DND-41 (cell line): ENCODE data around the gene NRG3.

Source experiments
- ATAC-seq: fragments of 200-7000 bp; cut with Tn5 transposase; 3 replicates; pipeline ENCODE4 v1.9.1; 2021; ENCODE audit warnings: low read depth; ENCODE audit not compliant: insufficient read depth
- DNase-seq: peaks from one replicate; pipeline ENCODE4 v3.0.0-alpha.2; 2020
- H2AFZ ChIP-seq: 2 replicates; pipeline ENCODE4 v1.6.0; 2012; ENCODE audit warnings: low read depth, low read length
- H3K27ac ChIP-seq: 2 replicates; pipeline ENCODE4 v1.5.1; 2012; ENCODE audit warnings: low read length, inconsistent platforms
- H3K27me3 ChIP-seq: fragments of 200-600 bp; sonication (generic); 2 replicates; pipeline ENCODE4 v1.6.0; 2012; ENCODE audit warnings: low read length, mild to moderate bottlenecking, inconsistent platforms; ENCODE audit not compliant: insufficient read depth, poor library complexity
- H3K36me3 ChIP-seq: 2 replicates; pipeline ENCODE4 v1.5.1; 2012; ENCODE audit warnings: low read length, inconsistent platforms; ENCODE audit not compliant: insufficient read depth
- H3K4me1 ChIP-seq: 2 replicates; pipeline ENCODE4 v1.5.1; 2012; ENCODE audit warnings: mild to moderate bottlenecking, low read length; ENCODE audit not compliant: insufficient read depth
- H3K4me2 ChIP-seq: 2 replicates; pipeline ENCODE4 v1.6.0; 2012; ENCODE audit warnings: mild to moderate bottlenecking, moderate library complexity, low read length, inconsistent platforms; ENCODE audit not compliant: insufficient read depth
- H3K4me3 ChIP-seq, 2 experiments: fragments of 200-600 bp in 1 of 2; shearing (Covaris generic) in 1 of 2; 2 replicates each; pipeline ENCODE4 v1.5.1; 2012 to 2016; ENCODE audit warnings: inconsistent platforms in 2 of 2, low read length in 2 of 2, mild to moderate bottlenecking in 2 of 2, low read depth in 1 of 2, moderate library complexity in 1 of 2
- H3K79me2 ChIP-seq: 2 replicates; pipeline ENCODE4 v1.6.0; 2012; ENCODE audit warnings: low read length, inconsistent platforms; ENCODE audit not compliant: insufficient read depth
- H3K9ac ChIP-seq: 2 replicates; pipeline ENCODE4 v1.6.0; 2012; ENCODE audit warnings: low read depth, mild to moderate bottlenecking, inconsistent platforms, low read length, moderate library complexity
- H3K9me3 ChIP-seq: 2 replicates; pipeline ENCODE4 v1.5.1; 2012; ENCODE audit warnings: low read length, moderate library complexity, mild to moderate bottlenecking, inconsistent platforms; ENCODE audit not compliant: insufficient read depth, severe bottlenecking
- H4K20me1 ChIP-seq: 2 replicates; pipeline ENCODE4 v1.6.0; 2012; ENCODE audit warnings: low read length; ENCODE audit not compliant: insufficient read depth
- EZH2 ChIP-seq: IDR thresholded peaks from 3 replicates; pipeline ENCODE4 v1.6.1; 2012; ENCODE audit warnings: borderline replicate concordance, low read depth, mild to moderate bottlenecking, moderate library complexity, low read length, inconsistent platforms; ENCODE audit not compliant: severe bottlenecking
- TF ChIP-seq, protein P1 (sequence below): IDR thresholded peaks from 2 replicates; pipeline ENCODE4 v1.5.1; 2012; ENCODE audit warnings: borderline replicate concordance, low read length, moderate library complexity, mild to moderate bottlenecking; ENCODE audit not compliant: poor library complexity, severe bottlenecking; ENCODE audit errors: extremely low read depth

NRG3 gene

DNA sequence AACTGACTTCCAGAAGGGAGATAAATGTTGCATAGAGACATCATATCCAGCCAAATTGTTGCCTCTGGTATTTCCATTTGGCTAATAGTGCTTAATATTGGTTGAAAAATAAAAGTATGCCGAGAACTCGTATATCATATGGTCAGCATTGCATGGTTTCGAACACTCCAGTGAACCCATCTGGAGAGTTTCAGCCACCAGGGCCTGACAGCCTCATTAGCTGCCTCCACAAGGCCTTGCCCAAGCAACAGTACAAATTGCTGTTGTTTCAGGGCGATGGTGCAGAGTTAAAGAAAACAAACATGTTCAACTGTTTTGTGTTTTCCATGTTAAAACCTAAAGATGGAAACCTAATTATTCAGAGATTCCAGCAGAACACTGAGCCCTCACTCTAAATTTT is 28.5 kb downstream of the NRG3 start:
- H3K4me3 ChIP-seq, result no peak overlapping the region
- H2AFZ ChIP-seq, result no peak overlapping the region
- H3K79me2 ChIP-seq, result no peaks in the 10 kb centered on the region
- H3K4me2 ChIP-seq, result no peak overlapping the region
- ATAC-seq (no peak), DNase-seq (no peak)
- no peaks in the 10 kb centered on the region for H4K20me1 ChIP-seq
- H3K27ac ChIP-seq, result no peak overlapping the region
- no peaks in the 10 kb centered on the region for H3K9me3 ChIP-seq
- H3K4me1 ChIP-seq, result no peaks in the 10 kb centered on the region
- no peak overlapping the region for H3K9ac ChIP-seq
- H3K27me3 ChIP-seq, result no peaks in the 10 kb centered on the region
- no peaks in the 10 kb centered on the region for H3K36me3 ChIP-seq
- TF ChIP-seq, protein P1, sequence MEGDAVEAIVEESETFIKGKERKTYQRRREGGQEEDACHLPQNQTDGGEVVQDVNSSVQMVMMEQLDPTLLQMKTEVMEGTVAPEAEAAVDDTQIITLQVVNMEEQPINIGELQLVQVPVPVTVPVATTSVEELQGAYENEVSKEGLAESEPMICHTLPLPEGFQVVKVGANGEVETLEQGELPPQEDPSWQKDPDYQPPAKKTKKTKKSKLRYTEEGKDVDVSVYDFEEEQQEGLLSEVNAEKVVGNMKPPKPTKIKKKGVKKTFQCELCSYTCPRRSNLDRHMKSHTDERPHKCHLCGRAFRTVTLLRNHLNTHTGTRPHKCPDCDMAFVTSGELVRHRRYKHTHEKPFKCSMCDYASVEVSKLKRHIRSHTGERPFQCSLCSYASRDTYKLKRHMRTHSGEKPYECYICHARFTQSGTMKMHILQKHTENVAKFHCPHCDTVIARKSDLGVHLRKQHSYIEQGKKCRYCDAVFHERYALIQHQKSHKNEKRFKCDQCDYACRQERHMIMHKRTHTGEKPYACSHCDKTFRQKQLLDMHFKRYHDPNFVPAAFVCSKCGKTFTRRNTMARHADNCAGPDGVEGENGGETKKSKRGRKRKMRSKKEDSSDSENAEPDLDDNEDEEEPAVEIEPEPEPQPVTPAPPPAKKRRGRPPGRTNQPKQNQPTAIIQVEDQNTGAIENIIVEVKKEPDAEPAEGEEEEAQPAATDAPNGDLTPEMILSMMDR, result no peak
- TF ChIP-seq EZH2, result no peak

- ATAC-seq, result no peak
- no peaks in the 10 kb centered on the region for H4K20me1 ChIP-seq
- TF ChIP-seq, protein P1, result no peak
- TF ChIP-seq EZH2, result no peak
These were observed 30.2 kb downstream of the NRG3 start for GRCh38 chr10:81905161-81905560.

DNA sequence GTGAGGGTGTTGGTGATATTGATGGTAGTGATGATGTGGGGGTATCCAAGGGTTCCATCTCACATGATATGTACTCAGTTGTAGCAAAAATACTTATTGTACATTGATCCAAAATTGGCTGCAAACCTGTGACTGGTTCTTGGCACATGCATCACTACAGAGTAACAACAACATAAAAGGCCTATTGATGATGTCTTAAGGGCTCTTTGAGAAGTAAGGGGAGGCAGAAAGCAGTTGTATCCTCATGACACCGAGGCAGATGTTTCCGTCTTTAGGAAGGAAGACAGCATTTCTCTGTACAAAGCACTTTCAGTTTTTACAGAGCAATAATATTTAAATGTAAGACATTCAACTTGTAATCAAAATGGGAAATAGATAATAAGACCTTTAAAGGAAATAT is 34.5 kb downstream of the NRG3 start:
- DNase-seq, result no peak
- H3K9me3 ChIP-seq, result no peaks in the 10 kb centered on the region
- TF ChIP-seq, protein P1, result no peak
- no peak for TF ChIP-seq EZH2
- no peak for ATAC-seq
- no peaks in the 10 kb centered on the region for H3K36me3 ChIP-seq
- no peak overlapping the region for H3K4me2 ChIP-seq
- no peak overlapping the region for H2AFZ ChIP-seq
- no peak overlapping the region for H3K27ac ChIP-seq
- no peaks in the 10 kb centered on the region for H3K4me1 ChIP-seq
- no peaks in the 10 kb centered on the region for H3K79me2 ChIP-seq
- no peaks in the 10 kb centered on the region for H3K27me3 ChIP-seq
- no peaks in the 10 kb centered on the region for H4K20me1 ChIP-seq
- no peak overlapping the region for H3K9ac ChIP-seq
- no peak overlapping the region for H3K4me3 ChIP-seq

More at GRCh38 chr10:81905161-81905560, 30.2 kb downstream of the NRG3 start:
- H3K4me3 ChIP-seq, result no peak overlapping the region
- H3K36me3 ChIP-seq, result no peaks in the 10 kb centered on the region
- H3K4me1 ChIP-seq, result no peaks in the 10 kb centered on the region
- no peak overlapping the region for H3K4me2 ChIP-seq
- H3K9ac ChIP-seq, result no peak overlapping the region
- H3K27ac ChIP-seq, result no peak overlapping the region
- H2AFZ ChIP-seq, result no peak overlapping the region
- H3K79me2 ChIP-seq, result no peaks in the 10 kb centered on the region
- H3K27me3 ChIP-seq, result no peaks in the 10 kb centered on the region
- no peak for DNase-seq
- H3K9me3 ChIP-seq, result no peaks in the 10 kb centered on the region

DNA sequence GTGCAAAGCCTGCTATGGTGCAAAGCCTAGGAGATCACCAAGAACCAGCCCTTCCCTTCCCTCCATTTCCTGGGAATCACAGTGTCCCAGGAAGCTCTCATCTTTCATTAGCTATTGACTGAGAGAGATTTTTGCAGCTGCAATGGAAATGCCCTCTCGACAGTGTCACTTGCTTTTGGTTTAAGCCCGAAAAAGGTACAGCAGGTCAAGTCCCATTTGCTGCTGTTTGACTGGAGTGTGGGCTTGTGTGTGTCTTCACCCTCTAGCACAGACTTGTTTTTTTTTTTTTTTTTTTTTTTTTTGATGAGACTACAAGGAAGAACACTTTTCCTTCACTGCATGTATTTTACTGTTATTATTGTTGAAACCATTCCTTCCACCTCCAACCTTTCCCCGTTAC is 36.3 kb downstream of the NRG3 start:
- TF ChIP-seq, protein P1, result no peak
- TF ChIP-seq EZH2, result no peak
- Histone ChIP-seq H3K27me3 (no peaks in the 10 kb centered on the region), H3K9me3 (no peaks in the 10 kb centered on the region), H3K79me2 (no peaks in the 10 kb centered on the region), H4K20me1 (no peaks in the 10 kb centered on the region), H3K4me2 (no peak overlapping the region), H3K36me3 (no peaks in the 10 kb centered on the region), H3K27ac (no peak overlapping the region), H3K4me1 (no peaks in the 10 kb centered on the region), H2AFZ (no peak overlapping the region), H3K9ac (no peak overlapping the region), H3K4me3 (no peak overlapping the region)
- ATAC-seq, result no peak
- DNase-seq, result no peak
